Measurements from ENCODE around the gene MEP1B.

- TF ChIP-seq, protein P1, sequence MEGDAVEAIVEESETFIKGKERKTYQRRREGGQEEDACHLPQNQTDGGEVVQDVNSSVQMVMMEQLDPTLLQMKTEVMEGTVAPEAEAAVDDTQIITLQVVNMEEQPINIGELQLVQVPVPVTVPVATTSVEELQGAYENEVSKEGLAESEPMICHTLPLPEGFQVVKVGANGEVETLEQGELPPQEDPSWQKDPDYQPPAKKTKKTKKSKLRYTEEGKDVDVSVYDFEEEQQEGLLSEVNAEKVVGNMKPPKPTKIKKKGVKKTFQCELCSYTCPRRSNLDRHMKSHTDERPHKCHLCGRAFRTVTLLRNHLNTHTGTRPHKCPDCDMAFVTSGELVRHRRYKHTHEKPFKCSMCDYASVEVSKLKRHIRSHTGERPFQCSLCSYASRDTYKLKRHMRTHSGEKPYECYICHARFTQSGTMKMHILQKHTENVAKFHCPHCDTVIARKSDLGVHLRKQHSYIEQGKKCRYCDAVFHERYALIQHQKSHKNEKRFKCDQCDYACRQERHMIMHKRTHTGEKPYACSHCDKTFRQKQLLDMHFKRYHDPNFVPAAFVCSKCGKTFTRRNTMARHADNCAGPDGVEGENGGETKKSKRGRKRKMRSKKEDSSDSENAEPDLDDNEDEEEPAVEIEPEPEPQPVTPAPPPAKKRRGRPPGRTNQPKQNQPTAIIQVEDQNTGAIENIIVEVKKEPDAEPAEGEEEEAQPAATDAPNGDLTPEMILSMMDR (IDR thresholded peaks at IDR 0.05): no peak
- no peak for TF ChIP-seq EZH2 (IDR thresholded peaks at IDR 0.05; ENCODE audit: borderline replicate concordance, insufficient read depth, low read depth, low read length, poor library complexity, severe bottlenecking)
Measured at GRCh38 chr18:32267463-32267862, 77.6 kb downstream of the MEP1B start.

Data from B cell (primary cell).